Activated T-cell treated with anti-CD3 and anti-CD28 coated beads, Interleukin-2, amount 50 U/mL, for 72 hours (primary cell): ENCODE results near the gene ANHX. TPM values are rescaled to one million over a fixed set of nuclear protein-coding genes. Genes with fewer than 3 reads are reported as not detected.
"Not testable (repeated sequence)": the region's sequence is repeated elsewhere in the genome, so short reads cannot be mapped to it uniquely, and the experiment has no call there.

Source experiments
- ATAC-seq, 2 donors: fragments of 150-1000 bp; cut with Tn5 transposase; replicated peaks in 1 of 2; 2 replicates each; pipeline ENCODE4 v1.10.0; 2021; ENCODE audit warnings: moderate library complexity in 2 of 2, mild to moderate bottlenecking in 1 of 2
- DNase-seq, 2 donors: peaks; one replicate each; pipeline ENCODE4 v3.0.0; 2021 to 2022; ENCODE audit warnings: mixed read lengths in 1 of 2
- H3K27ac Mint-ChIP-seq: one replicate; pipeline ENCODE4 v1.8.0; 2022; ENCODE audit warnings: mild to moderate bottlenecking, moderate library complexity, mixed read lengths
- H3K27me3 Mint-ChIP-seq: one replicate; pipeline ENCODE4 v1.8.0; 2022; ENCODE audit warnings: low read depth, mixed read lengths
- H3K36me3 Mint-ChIP-seq, 2 donors: one replicate each; pipeline ENCODE4 v1.8.0; 2022; ENCODE audit warnings: mixed read lengths in 2 of 2, mild to moderate bottlenecking in 1 of 2; ENCODE audit not compliant: insufficient read depth in 2 of 2
- H3K4me1 Mint-ChIP-seq: one replicate; pipeline ENCODE4 v1.8.0; 2022; ENCODE audit warnings: low read depth, mixed read lengths
- H3K4me3 Mint-ChIP-seq, 2 donors: one replicate each; pipeline ENCODE4 v1.8.0; 2022; ENCODE audit warnings: mild to moderate bottlenecking in 2 of 2, mixed read lengths in 2 of 2, moderate library complexity in 2 of 2
- H3K9me3 Mint-ChIP-seq, 2 donors: one replicate each; pipeline ENCODE4 v1.8.0; 2022; ENCODE audit warnings: mixed read lengths in 2 of 2
- total RNA-seq, 2 donors: library from RNA; stranded (reverse); gene quantifications; one replicate each; pipeline ENCODE4 v1.2.3, GENCODE V29; 2022

The ANHX gene
- not detected for total RNA-seq

- H3K4me3 Mint-ChIP-seq: no peak within 1 kb of the TSS
- no peaks in the 10 kb centered on the region for H3K27me3 Mint-ChIP-seq
- DNase-seq (no peak), ATAC-seq (no peak)
- no peak within 1 kb of the TSS for H3K27ac Mint-ChIP-seq
- peaks cover 8 to 14% of the 10 kb centered on the region in 2 donors for H3K9me3 Mint-ChIP-seq
- no peaks in the 10 kb centered on the region for H3K4me1 Mint-ChIP-seq
- peaks cover 3 to 13% of the 10 kb centered on the region in 2 donors for H3K36me3 Mint-ChIP-seq
These were observed at the start of gene ANHX for GRCh38 chr12:133235401-133236112. TSS of gene ANHX (minus strand) at chr12:133235877. CDS start at chr12:133234356, 1,521 bp downstream.

GRCh38 chr12:133264668-133265067 is 29.0 kb upstream of the ANHX start:
- ATAC-seq, H3K36me3 Mint-ChIP-seq, H3K4me1 Mint-ChIP-seq, H3K27me3 Mint-ChIP-seq, H3K27ac Mint-ChIP-seq, H3K4me3 Mint-ChIP-seq, DNase-seq, H3K9me3 Mint-ChIP-seq: not testable (repeated sequence)

- DNase-seq: no peak
- H3K27ac Mint-ChIP-seq: no peak overlapping the region
- peaks cover 0 to 3% of the 10 kb centered on the region in 2 donors for H3K36me3 Mint-ChIP-seq
- no peaks in the 10 kb centered on the region for H3K4me1 Mint-ChIP-seq
- peaks cover 0 to 3% of the 10 kb centered on the region in 2 donors for H3K9me3 Mint-ChIP-seq
- H3K27me3 Mint-ChIP-seq: no peaks in the 10 kb centered on the region
- ATAC-seq: no peak
- H3K4me3 Mint-ChIP-seq: no peak overlapping the region
These were observed 28.5 kb upstream of the ANHX start for GRCh38 chr12:133264173-133264572.

- Mint-ChIP-seq H3K4me3 (no peak overlapping the region), H3K4me1 (no peaks in the 10 kb centered on the region), H3K27ac (no peak overlapping the region), H3K9me3 (peaks cover 13 to 19% of the 10 kb centered on the region in 2 donors), H3K27me3 (peaks cover 5% of the 10 kb centered on the region), H3K36me3 (peaks cover 0 to 5% of the 10 kb centered on the region in 2 donors)
- DNase-seq (no peak), ATAC-seq (no peak)
These were observed 20.6 kb upstream of the ANHX start for GRCh38 chr12:133256321-133256720.

- H3K27ac Mint-ChIP-seq, H3K27me3 Mint-ChIP-seq, DNase-seq, H3K4me3 Mint-ChIP-seq, ATAC-seq, H3K36me3 Mint-ChIP-seq, H3K4me1 Mint-ChIP-seq: not testable (repeated sequence)
- H3K9me3 Mint-ChIP-seq: peaks cover 13 to 19% of the 10 kb centered on the region in 2 donors
These were observed 20.2 kb upstream of the ANHX start for GRCh38 chr12:133255833-133256232.

GRCh38 chr12:133251732-133252131 is 16.1 kb upstream of the ANHX start:
- Mint-ChIP-seq H3K27ac (no peak overlapping the region), H3K9me3 (peaks cover 23 to 24% of the 10 kb centered on the region in 2 donors), H3K27me3 (peaks cover 5% of the 10 kb centered on the region), H3K4me1 (no peaks in the 10 kb centered on the region), H3K36me3 (peaks cover 8 to 10% of the 10 kb centered on the region in 2 donors), H3K4me3 (no peak overlapping the region)
- ATAC-seq (no peak), DNase-seq (no peak)

GRCh38 chr12:133236556-133236955 is 879 bp upstream of the ANHX start:
- Mint-ChIP-seq H3K36me3 (peaks cover 5 to 16% of the 10 kb centered on the region in 2 donors), H3K9me3 (peaks cover 13 to 16% of the 10 kb centered on the region in 2 donors), H3K27me3 (no peaks in the 10 kb centered on the region), H3K27ac (no peak overlapping the region), H3K4me3 (no peak overlapping the region), H3K4me1 (no peaks in the 10 kb centered on the region)
- no peak for ATAC-seq
- DNase-seq: no peak

GRCh38 chr12:133236144-133236543 is 467 bp upstream of the ANHX start:
- Mint-ChIP-seq H3K27me3 (no peaks in the 10 kb centered on the region), H3K4me1 (no peaks in the 10 kb centered on the region), H3K4me3 (no peak overlapping the region), H3K36me3 (peaks cover 5 to 16% of the 10 kb centered on the region in 2 donors), H3K9me3 (peaks cover 13 to 16% of the 10 kb centered on the region in 2 donors), H3K27ac (no peak overlapping the region)
- DNase-seq (no peak), ATAC-seq (no peak)

- Mint-ChIP-seq H3K4me3 (no peak overlapping the region), H3K27ac (no peak overlapping the region), H3K9me3 (peaks cover 7 to 16% of the 10 kb centered on the region in 2 donors), H3K36me3 (peaks cover 3 to 13% of the 10 kb centered on the region in 2 donors), H3K4me1 (no peaks in the 10 kb centered on the region), H3K27me3 (no peaks in the 10 kb centered on the region)
- no peak for ATAC-seq
- no peak for DNase-seq
These were observed 706 bp downstream of the ANHX start for GRCh38 chr12:133234971-133235370.

GRCh38 chr12:133233993-133234564 is 1.6 kb downstream of the ANHX start:
- ATAC-seq (no peak), DNase-seq (no peak)
- H3K27ac Mint-ChIP-seq: no peak overlapping the region
- H3K36me3 Mint-ChIP-seq: peaks cover 3 to 8% of the 10 kb centered on the region in 2 donors
- peaks cover 2 to 21% of the 10 kb centered on the region in 2 donors for H3K9me3 Mint-ChIP-seq
- no peaks in the 10 kb centered on the region for H3K4me1 Mint-ChIP-seq
- no peak overlapping the region for H3K4me3 Mint-ChIP-seq
- no peaks in the 10 kb centered on the region for H3K27me3 Mint-ChIP-seq

GRCh38 chr12:133233006-133233405 is 2.7 kb downstream of the ANHX start:
- DNase-seq: no peak
- no peaks in the 10 kb centered on the region for H3K4me1 Mint-ChIP-seq
- no peak overlapping the region for H3K27ac Mint-ChIP-seq
- H3K36me3 Mint-ChIP-seq: peaks cover 3 to 8% of the 10 kb centered on the region in 2 donors
- no peaks in the 10 kb centered on the region for H3K27me3 Mint-ChIP-seq
- no peak for ATAC-seq
- H3K4me3 Mint-ChIP-seq: no peak overlapping the region
- H3K9me3 Mint-ChIP-seq: peaks cover 3 to 26% of the 10 kb centered on the region in 2 donors

- Mint-ChIP-seq H3K4me1 (no peaks in the 10 kb centered on the region), H3K4me3 (no peak overlapping the region), H3K36me3 (peaks cover 3% of the 10 kb centered on the region in 2 donors), H3K27me3 (no peaks in the 10 kb centered on the region), H3K9me3 (peaks cover 3 to 22% of the 10 kb centered on the region in 2 donors), H3K27ac (no peak overlapping the region)
- DNase-seq: no peak
- no peak for ATAC-seq
These were observed 4.7 kb downstream of the ANHX start for GRCh38 chr12:133231001-133231400.

GRCh38 chr12:133227281-133227852 is 8.3 kb downstream of the ANHX start:
- Mint-ChIP-seq H3K4me3 (no peak overlapping the region), H3K4me1 (no peaks in the 10 kb centered on the region), H3K27ac (no peak overlapping the region), H3K27me3 (no peaks in the 10 kb centered on the region), H3K36me3 (peaks cover 3 to 7% of the 10 kb centered on the region in 2 donors), H3K9me3 (peaks cover 3 to 15% of the 10 kb centered on the region in 2 donors)
- ATAC-seq (no peak), DNase-seq (no peak)
